K562 (cell line): ENCODE results near the gene SCAP. TPM values are rescaled to one million over a fixed set of nuclear protein-coding genes. Genes with fewer than 3 reads are reported as not detected.
"Not testable (repeated sequence)": the region's sequence is repeated elsewhere in the genome, so short reads cannot be mapped to it uniquely, and the experiment has no call there.

ENCODE experiments used
- ATAC-seq: fragments of 200-7000 bp; cut with Tn5 transposase; 3 replicates; pipeline ENCODE4 v1.9.1; 2020; ENCODE audit warnings: moderate library complexity
- BruUV-seq: library from RNA; stranded (reverse); fragments of 400-500 nt; replicated peaks from 2 replicates; lab custom pipeline; 2021; lab: Mats Ljungman, UMichigan
- CTCF ChIA-PET: fragments of 300-600 bp; formaldehyde crosslinking; extraction: SDS; loops from one replicate; lab custom pipeline; 2021; ENCODE audit warnings: low intra/inter-chr PET ratio; lab: Yijun Ruan, JAX
- POLR2A ChIA-PET: fragments of 300-600, 350-650 bp; sonication (Branson Sonifier 250); formaldehyde crosslinking; extraction: SDS; loops from one replicate; lab custom pipeline; 2021; ENCODE audit warnings: antibody characterized with exemption, inconsistent platforms; lab: Yijun Ruan, JAX
- DNase-seq, 4 experiments: peaks; one replicate each; pipeline versions ENCODE4 v3.0.0 to v3.0.0-alpha.2; 2011 to 2018; ENCODE audit warnings: low spot score in 3 of 4, mixed read lengths in 3 of 4; ENCODE audit errors: extremely low read depth in 1 of 4
- FAIRE-seq: peaks from 2 replicates; lab custom pipeline; 2011; peaks lifted over from hg19 to GRCh38; lab: Jason Lieb, UNC
- H2AFZ ChIP-seq: 2 replicates; pipeline ENCODE4 v1.6.0; 2011; ENCODE audit warnings: low read depth, low read length, control low read depth, inconsistent platforms
- H3K27ac ChIP-seq: fragments of 200-600 bp; 3 replicates; pipeline ENCODE4 v1.8.0; 2011; ENCODE audit warnings: low read depth, mild to moderate bottlenecking, control low read depth, inconsistent platforms, low read length, moderate library complexity, mixed read lengths; ENCODE audit errors: extremely low read depth
- H3K27me3 ChIP-seq, 2 experiments: fragments of 300-600 bp in 1 of 2; 2 replicates in 1 of 2; 3 replicates in 1 of 2; pipeline versions ENCODE4 v1.6.0 to v1.8.0; 2011; ENCODE audit warnings: inconsistent platforms in 2 of 2, low read length in 2 of 2, mild to moderate bottlenecking in 1 of 2, mixed read lengths in 1 of 2, moderate library complexity in 1 of 2; ENCODE audit not compliant: control insufficient read depth in 2 of 2, insufficient read depth in 2 of 2
- H3K36me3 ChIP-seq: fragments of 300-600 bp; 3 replicates; pipeline ENCODE4 v1.8.0; 2011; ENCODE audit warnings: mild to moderate bottlenecking, low read length, inconsistent platforms; ENCODE audit not compliant: control insufficient read depth, insufficient read depth
- H3K4me1 ChIP-seq, 2 experiments: fragments of 200-600 bp in 1 of 2; replicated peaks in 1 of 2; 2 replicates in 1 of 2; 3 replicates in 1 of 2; pipeline versions ENCODE4 v1.5.1 to v1.8.0; 2011; ENCODE audit warnings: inconsistent platforms in 2 of 2, low read length in 2 of 2, mild to moderate bottlenecking in 1 of 2, mixed read lengths in 1 of 2, moderate library complexity in 1 of 2; ENCODE audit not compliant: control insufficient read depth in 2 of 2, insufficient read depth in 2 of 2
- H3K4me2 ChIP-seq: 2 replicates; pipeline ENCODE4 v1.6.1; 2011; ENCODE audit warnings: low read length, control low read depth, inconsistent platforms, mixed read lengths; ENCODE audit not compliant: insufficient read depth
- H3K4me3 ChIP-seq: fragments of 200-600 bp; sonication (generic), shearing (Covaris generic); 2 replicates; pipeline ENCODE4 v1.5.1; 2016; ENCODE audit warnings: control low read depth, inconsistent platforms
- H3K79me2 ChIP-seq: fragments of 200-600 bp; 3 replicates; pipeline ENCODE4 v1.8.0; 2011; ENCODE audit warnings: low read length, inconsistent platforms; ENCODE audit not compliant: control insufficient read depth, insufficient read depth
- H3K9ac ChIP-seq, 2 experiments: 2 replicates each; pipeline versions ENCODE4 v1.6.0 to v1.6.1; 2011; ENCODE audit warnings: low read depth in 2 of 2, low read length in 2 of 2, control low read depth in 1 of 2, inconsistent platforms in 1 of 2, mild to moderate bottlenecking in 1 of 2, mixed read lengths in 1 of 2; ENCODE audit not compliant: insufficient read depth in 1 of 2
- H3K9me1 ChIP-seq: one replicate; pipeline ENCODE4 v1.6.0; 2011; ENCODE audit warnings: inconsistent platforms, mild to moderate bottlenecking, low read length, moderate library complexity; ENCODE audit not compliant: control insufficient read depth, insufficient read depth
- H3K9me3 ChIP-seq: replicated peaks from 2 replicates; pipeline ENCODE4 v1.5.1; 2011; ENCODE audit warnings: low read depth, low read length, inconsistent platforms; ENCODE audit not compliant: control insufficient read depth, insufficient read depth
- H4K20me1 ChIP-seq: replicated peaks from 2 replicates; pipeline ENCODE4 v1.6.1; 2011; ENCODE audit warnings: low read length, inconsistent platforms, mixed read lengths; ENCODE audit not compliant: control insufficient read depth, insufficient read depth
- CXXC5 ChIP-seq: fragments of 250-450 bp; sonication (Bioruptor Pico); IDR thresholded peaks from 2 replicates; pipeline ENCODE4 v1.8.0; 2022; ENCODE audit warnings: inconsistent platforms, mild to moderate bottlenecking, moderate library complexity
- KLF13 ChIP-seq: fragments of 450-650 bp; IDR thresholded peaks from 2 replicates; pipeline ENCODE4 v1.6.1; 2016; ENCODE audit warnings: missing genetic modification characterization, low read depth, mild to moderate bottlenecking, missing compliant biosample characterization, moderate library complexity, borderline replicate concordance
- MTF1 ChIP-seq: fragments of 250-450 bp; sonication (Bioruptor Pico); IDR thresholded peaks from 2 replicates; pipeline ENCODE4 v1.9.0; 2021; ENCODE audit warnings: moderate library complexity, mild to moderate bottlenecking, inconsistent platforms, borderline replicate concordance
- NR4A1 ChIP-seq, 2 experiments: fragments of 250-450 bp in 1 of 2; fragments of 450-650 bp in 1 of 2; sonication (Bioruptor Pico) in 1 of 2; IDR thresholded peaks; 2 replicates each; pipeline versions ENCODE4 v1.4.0 to v1.6.1; 2016 to 2020; ENCODE audit warnings: mild to moderate bottlenecking in 2 of 2, missing compliant biosample characterization in 1 of 2, missing genetic modification characterization in 1 of 2, moderate library complexity in 1 of 2
- PTRF ChIP-seq: fragments of 450-650 bp; IDR thresholded peaks from 2 replicates; pipeline ENCODE4 v1.6.1; 2016; ENCODE audit warnings: mild to moderate bottlenecking, missing genetic modification characterization, missing compliant biosample characterization
- PTTG1 ChIP-seq: fragments of 450-650 bp; IDR thresholded peaks from 2 replicates; pipeline ENCODE4 v1.6.1; 2016; ENCODE audit warnings: low read depth, mild to moderate bottlenecking, missing genetic modification characterization, missing compliant biosample characterization
- ZBTB2 ChIP-seq: fragments of 450-650 bp; IDR thresholded peaks from 2 replicates; pipeline ENCODE4 v1.6.1; 2016; ENCODE audit warnings: antibody characterized with exemption
- ZNF449 ChIP-seq: fragments of 250-450 bp; sonication (Bioruptor Pico); IDR thresholded peaks from 2 replicates; pipeline ENCODE4 v1.8.0; 2022; ENCODE audit warnings: moderate library complexity, mild to moderate bottlenecking, inconsistent platforms
- WGBS: fragments of 100-300 bp; shearing (Covaris generic); methylation state at CpG from one replicate; pipeline ENCODE4 v1.1.6; 2016; ENCODE audit warnings: low coverage, mixed read lengths; ENCODE audit not compliant: insufficient coverage; ENCODE audit errors: missing lambda C conversion rate; 5-methylcytosine and 5-hydroxymethylcytosine counted together
- in situ Hi-C: fragments of 300-500 bp; cut with MboI; formaldehyde crosslinking; loops from 4 replicates; pipeline ENCODE4 v1.15.0; 2018; ENCODE audit warnings: inconsistent platforms, mixed read lengths
- intact Hi-C: fragments of 100-400 bp; cut with micrococcal nuclease; formaldehyde crosslinking; loops from 2 replicates; pipeline ENCODE4 v1.14.2; 2022
- polyA plus RNA-seq, 8 experiments: library from polyadenylated mRNA; depleted of rRNA in 4 of 8; stranded (reverse) in 5 of 8; unstranded in 3 of 8; fragments of >200 nt; fragmentation: Nextera tagmentation in 2 of 8; fragmentation: Illumina TruSeq in 1 of 8; extraction: Ambion mirVana in 2 of 8; extraction: Trizol in 1 of 8; gene quantifications; 2 replicates each; pipeline versions ENCODE4 v1.2.1 to v1.2.3, GENCODE V29; 2011 to 2014; ENCODE audit warnings: inconsistent platforms in 1 of 8, missing spikeins in 1 of 8
- total RNA-seq, 7 experiments: library from RNA; depleted of rRNA in 6 of 7; stranded (reverse); fragments of >200 nt in 6 of 7; fragmentation: Illumina TruSeq in 2 of 7; extraction: Trizol in 2 of 7; gene quantifications; 2 replicates each; pipeline versions ENCODE4 v1.2.1 to v1.2.3, GENCODE V29; 2011 to 2021; ENCODE audit warnings: low replicate concordance in 1 of 7
- TF ChIP-seq, protein P1 (sequence below): fragments of 250-450 bp; sonication (Bioruptor Pico); IDR thresholded peaks from 2 replicates; pipeline ENCODE4 v1.4.0; 2020
- TF ChIP-seq, protein P2 (sequence below): fragments of 450-650 bp; conservative IDR thresholded peaks from 2 replicates; pipeline ENCODE4 v1.6.1; 2016; ENCODE audit warnings: missing genetic modification characterization, low read depth, mild to moderate bottlenecking, control low read depth, missing compliant biosample characterization

Gene SCAP
- total and polyA plus RNA-seq, 9 of the 15 experiments (the other 6 are each of a cell fraction or from before 2014, with no cell fraction given), result 2.6 to 104 (median 37.8) TPM

DNA sequence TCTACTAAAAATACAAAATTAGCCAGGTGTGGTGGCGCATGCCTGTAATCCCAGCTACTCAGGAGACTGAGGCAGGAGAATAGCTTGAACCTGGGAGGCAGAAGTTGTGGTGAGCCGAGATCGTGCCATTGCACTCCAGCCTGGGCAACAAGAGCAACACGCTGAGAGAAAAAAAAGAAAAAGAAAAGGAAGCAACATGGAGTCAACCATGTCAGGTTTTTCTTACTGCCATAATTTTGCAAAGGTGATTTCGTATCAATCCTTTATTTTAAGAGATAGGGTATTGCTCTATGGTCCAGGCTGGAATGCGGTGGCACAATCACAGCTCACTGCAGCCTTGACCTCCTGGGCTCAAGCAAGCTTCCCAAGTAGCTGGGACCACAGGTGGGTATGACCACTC lies 4.5 kb upstream of the SCAP start:
- H3K4me3 ChIP-seq; ATAC-seq; H2AFZ ChIP-seq; H3K36me3 ChIP-seq; H3K9me1 ChIP-seq; intact Hi-C loops; DNase-seq; H3K27ac ChIP-seq; in situ Hi-C loops; H4K20me1 ChIP-seq; H3K9me3 ChIP-seq; BruUV-seq; FAIRE-seq; H3K9ac ChIP-seq; H3K27me3 ChIP-seq; TF ChIP-seq NR4A1 (CRISPR knock-in tag; IDR thresholded peaks at IDR 0.05): not testable (repeated sequence)
- POLR2A ChIA-PET, result interaction anchor here (0.7 to 1.5 kb wide), 5 partner anchors 9 to 71 kb away, joined by 3 to 8 read pairs (median 3); no protein-coding TSS in a partner anchor
- CTCF ChIA-PET, result interaction anchor here (0.6 kb wide), 1 partner anchor 629 kb away, joined by 3 read pairs; no protein-coding TSS in a partner anchor
- Histone ChIP-seq H3K79me2 (peaks cover 14% of the 10 kb centered on the region), H3K4me1 (peaks cover 32 to 64% of the 10 kb centered on the region in 2 experiments), H3K4me2 (peak overlapping the region; percentile 16; the same call in 1 of the 2 replicates)
- 72% methylated on average over 5 of the region's 6 CpGs for WGBS
- TF ChIP-seq PTTG1 (tag) (peak; percentile 68; the same call in 1 of the 2 replicates), MTF1 (CRISPR knock-in tag) (0 out of 2 replicates have a peak, but pooled peaks have one; percentile 62), PTRF (tag) (peak; percentile 83), ZNF449 (peak; percentile 52; the same call in 1 of the 2 replicates), CXXC5 (CRISPR knock-in tag) (peak; percentile 48), ZBTB2 (0 out of 2 replicates have a peak, but pooled peaks have one; percentile 11), NR4A1 (tag; IDR thresholded peaks at IDR 0.05) (peak; percentile 93), KLF13 (tag) (peak; percentile 63; the same call in 1 of the 2 replicates)
- TF ChIP-seq, protein P1, sequence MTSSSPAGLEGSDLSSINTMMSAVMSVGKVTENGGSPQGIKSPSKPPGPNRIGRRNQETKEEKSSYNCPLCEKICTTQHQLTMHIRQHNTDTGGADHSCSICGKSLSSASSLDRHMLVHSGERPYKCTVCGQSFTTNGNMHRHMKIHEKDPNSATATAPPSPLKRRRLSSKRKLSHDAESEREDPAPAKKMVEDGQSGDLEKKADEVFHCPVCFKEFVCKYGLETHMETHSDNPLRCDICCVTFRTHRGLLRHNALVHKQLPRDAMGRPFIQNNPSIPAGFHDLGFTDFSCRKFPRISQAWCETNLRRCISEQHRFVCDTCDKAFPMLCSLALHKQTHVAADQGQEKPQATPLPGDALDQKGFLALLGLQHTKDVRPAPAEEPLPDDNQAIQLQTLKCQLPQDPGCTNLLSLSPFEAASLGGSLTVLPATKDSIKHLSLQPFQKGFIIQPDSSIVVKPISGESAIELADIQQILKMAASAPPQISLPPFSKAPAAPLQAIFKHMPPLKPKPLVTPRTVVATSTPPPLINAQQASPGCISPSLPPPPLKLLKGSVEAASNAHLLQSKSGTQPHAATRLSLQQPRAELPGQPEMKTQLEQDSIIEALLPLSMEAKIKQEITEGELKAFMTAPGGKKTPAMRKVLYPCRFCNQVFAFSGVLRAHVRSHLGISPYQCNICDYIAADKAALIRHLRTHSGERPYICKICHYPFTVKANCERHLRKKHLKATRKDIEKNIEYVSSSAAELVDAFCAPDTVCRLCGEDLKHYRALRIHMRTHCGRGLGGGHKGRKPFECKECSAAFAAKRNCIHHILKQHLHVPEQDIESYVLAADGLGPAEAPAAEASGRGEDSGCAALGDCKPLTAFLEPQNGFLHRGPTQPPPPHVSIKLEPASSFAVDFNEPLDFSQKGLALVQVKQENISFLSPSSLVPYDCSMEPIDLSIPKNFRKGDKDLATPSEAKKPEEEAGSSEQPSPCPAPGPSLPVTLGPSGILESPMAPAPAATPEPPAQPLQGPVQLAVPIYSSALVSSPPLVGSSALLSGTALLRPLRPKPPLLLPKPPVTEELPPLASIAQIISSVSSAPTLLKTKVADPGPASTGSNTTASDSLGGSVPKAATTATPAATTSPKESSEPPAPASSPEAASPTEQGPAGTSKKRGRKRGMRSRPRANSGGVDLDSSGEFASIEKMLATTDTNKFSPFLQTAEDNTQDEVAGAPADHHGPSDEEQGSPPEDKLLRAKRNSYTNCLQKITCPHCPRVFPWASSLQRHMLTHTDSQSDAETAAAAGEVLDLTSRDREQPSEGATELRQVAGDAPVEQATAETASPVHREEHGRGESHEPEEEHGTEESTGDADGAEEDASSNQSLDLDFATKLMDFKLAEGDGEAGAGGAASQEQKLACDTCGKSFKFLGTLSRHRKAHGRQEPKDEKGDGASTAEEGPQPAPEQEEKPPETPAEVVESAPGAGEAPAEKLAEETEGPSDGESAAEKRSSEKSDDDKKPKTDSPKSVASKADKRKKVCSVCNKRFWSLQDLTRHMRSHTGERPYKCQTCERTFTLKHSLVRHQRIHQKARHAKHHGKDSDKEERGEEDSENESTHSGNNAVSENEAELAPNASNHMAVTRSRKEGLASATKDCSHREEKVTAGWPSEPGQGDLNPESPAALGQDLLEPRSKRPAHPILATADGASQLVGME (CRISPR knock-in tag), result peak; percentile 37; the same call in 1 of the 2 replicates
- TF ChIP-seq, protein P2, sequence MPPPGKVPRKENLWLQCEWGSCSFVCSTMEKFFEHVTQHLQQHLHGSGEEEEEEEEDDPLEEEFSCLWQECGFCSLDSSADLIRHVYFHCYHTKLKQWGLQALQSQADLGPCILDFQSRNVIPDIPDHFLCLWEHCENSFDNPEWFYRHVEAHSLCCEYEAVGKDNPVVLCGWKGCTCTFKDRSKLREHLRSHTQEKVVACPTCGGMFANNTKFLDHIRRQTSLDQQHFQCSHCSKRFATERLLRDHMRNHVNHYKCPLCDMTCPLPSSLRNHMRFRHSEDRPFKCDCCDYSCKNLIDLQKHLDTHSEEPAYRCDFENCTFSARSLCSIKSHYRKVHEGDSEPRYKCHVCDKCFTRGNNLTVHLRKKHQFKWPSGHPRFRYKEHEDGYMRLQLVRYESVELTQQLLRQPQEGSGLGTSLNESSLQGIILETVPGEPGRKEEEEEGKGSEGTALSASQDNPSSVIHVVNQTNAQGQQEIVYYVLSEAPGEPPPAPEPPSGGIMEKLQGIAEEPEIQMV (tag), result peak; percentile 31; the same call in 1 of the 2 replicates
